GM12864 (cell line): Measurements from ENCODE around the gene TBC1D13.

ENCODE experiments used
- DNase-seq: peaks from one replicate; pipeline ENCODE4 v3.0.0-alpha.2; 2011; ENCODE audit warnings: low read depth
- H3K4me3 ChIP-seq: 2 replicates; pipeline ENCODE4 v1.5.1; 2011; ENCODE audit warnings: mild to moderate bottlenecking, low read depth, low read length, control low read depth
- CTCF ChIP-seq: IDR thresholded peaks from 2 replicates; pipeline ENCODE4 v1.5.1; 2011; ENCODE audit warnings: low read depth, mild to moderate bottlenecking, moderate library complexity, low read length, control low read depth, inconsistent platforms; ENCODE audit errors: missing control alignments

Gene TBC1D13

GRCh38 chr9:128798896-128799295, 11.8 kb downstream of the TBC1D13 start:
- no peak for DNase-seq
- TF ChIP-seq CTCF: no peak
- no peak overlapping the region for H3K4me3 ChIP-seq

- no peak overlapping the region for H3K4me3 ChIP-seq
- DNase-seq: no peak
- TF ChIP-seq CTCF: no peak
Observed at GRCh38 chr9:128800061-128800460, 13.0 kb downstream of the TBC1D13 start.

- DNase-seq: no peak
- H3K4me3 ChIP-seq: no peak overlapping the region
- no peak for TF ChIP-seq CTCF
Observed at GRCh38 chr9:128802482-128802881, 15.4 kb downstream of the TBC1D13 start.

- no peak for DNase-seq
- H3K4me3 ChIP-seq: no peak overlapping the region
- no peak for TF ChIP-seq CTCF
Observed at GRCh38 chr9:128805661-128806060, 18.6 kb downstream of the TBC1D13 start.

GRCh38 chr9:128807827-128808226, 20.8 kb downstream of the TBC1D13 start:
- DNase-seq: no peak
- H3K4me3 ChIP-seq: no peak overlapping the region
- TF ChIP-seq CTCF: no peak

GRCh38 chr9:128808543-128808942, 21.5 kb downstream of the TBC1D13 start:
- no peak for DNase-seq
- no peak overlapping the region for H3K4me3 ChIP-seq
- TF ChIP-seq CTCF: no peak

- no peak for TF ChIP-seq CTCF
- no peak overlapping the region for H3K4me3 ChIP-seq
- no peak for DNase-seq
Observed at GRCh38 chr9:128809036-128809599, 22.1 kb downstream of the TBC1D13 start.
